Smooth muscle cell of the brain vasculature (primary cell): ENCODE measurements around the gene STX7.

Experiments used
- DNase-seq: peaks from one replicate; pipeline ENCODE4 v3.0.0-alpha.2; 2012; ENCODE audit warnings: low read depth, low spot score

The STX7 gene

GRCh38 chr6:132414322-132414721 is 98.6 kb downstream of the STX7 start:
- DNase-seq, result no peak

GRCh38 chr6:132413499-132413802 is 99.5 kb downstream of the STX7 start:
- no peak for DNase-seq

DNA sequence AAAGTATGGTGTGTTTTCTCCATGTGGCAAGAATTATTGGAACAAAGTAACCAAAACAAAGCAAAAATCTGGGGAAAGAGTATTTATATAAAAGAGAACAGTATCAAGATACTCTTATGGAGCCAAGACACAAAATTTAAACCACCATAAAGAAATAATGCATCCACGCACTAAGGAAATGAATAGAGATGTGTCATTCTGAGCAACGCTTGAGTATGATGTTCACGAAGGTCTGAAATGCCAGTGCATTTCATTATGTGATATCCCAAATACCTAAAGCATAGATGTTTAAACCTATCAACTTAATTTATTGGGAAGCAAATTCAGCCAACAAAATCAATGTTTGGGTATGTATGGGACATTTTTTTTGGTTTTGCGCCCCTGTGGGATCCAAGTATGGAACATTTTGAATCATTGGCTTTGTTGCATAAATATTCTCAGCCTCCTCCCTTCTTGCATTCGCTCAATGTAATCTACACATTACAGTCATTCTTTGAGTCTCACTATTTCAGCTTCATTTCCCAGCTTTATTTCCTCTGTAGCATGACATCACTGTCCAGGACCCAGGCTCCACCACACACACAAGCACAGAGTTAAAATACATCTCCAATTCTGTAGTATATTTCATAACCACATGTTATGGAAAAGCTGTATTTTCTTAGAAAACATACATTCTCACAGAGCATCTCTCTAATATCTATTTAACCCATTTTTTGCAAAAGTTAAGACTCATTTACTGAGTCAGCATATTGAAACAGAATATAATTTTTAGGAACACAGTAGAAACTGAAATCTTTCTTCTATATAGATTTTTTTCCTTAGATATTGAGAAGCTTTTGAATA is 100.0 kb downstream of the STX7 start:
- no peak for DNase-seq

GRCh38 chr6:132411296-132411695 is 101.6 kb downstream of the STX7 start:
- DNase-seq, result no peak

DNA sequence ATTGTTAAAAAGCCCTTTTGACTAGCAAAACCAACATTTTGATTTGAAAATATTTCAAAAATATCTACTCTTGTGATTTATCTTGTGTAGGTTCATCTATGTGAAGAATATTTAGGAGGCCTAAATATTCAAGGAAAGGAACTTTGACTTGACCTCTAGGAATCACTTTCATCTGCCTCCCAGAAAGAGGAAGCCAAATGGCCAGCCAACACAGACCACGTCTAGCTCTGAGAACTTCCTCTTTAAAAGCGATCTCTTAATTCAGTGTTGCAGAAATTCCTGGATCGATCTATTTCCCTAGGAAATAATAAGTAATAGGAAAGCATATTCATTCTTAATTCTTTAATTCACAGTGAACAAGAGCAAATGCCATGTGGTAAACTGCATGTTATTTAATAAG is 102.1 kb downstream of the STX7 start:
- DNase-seq, result no peak

DNA sequence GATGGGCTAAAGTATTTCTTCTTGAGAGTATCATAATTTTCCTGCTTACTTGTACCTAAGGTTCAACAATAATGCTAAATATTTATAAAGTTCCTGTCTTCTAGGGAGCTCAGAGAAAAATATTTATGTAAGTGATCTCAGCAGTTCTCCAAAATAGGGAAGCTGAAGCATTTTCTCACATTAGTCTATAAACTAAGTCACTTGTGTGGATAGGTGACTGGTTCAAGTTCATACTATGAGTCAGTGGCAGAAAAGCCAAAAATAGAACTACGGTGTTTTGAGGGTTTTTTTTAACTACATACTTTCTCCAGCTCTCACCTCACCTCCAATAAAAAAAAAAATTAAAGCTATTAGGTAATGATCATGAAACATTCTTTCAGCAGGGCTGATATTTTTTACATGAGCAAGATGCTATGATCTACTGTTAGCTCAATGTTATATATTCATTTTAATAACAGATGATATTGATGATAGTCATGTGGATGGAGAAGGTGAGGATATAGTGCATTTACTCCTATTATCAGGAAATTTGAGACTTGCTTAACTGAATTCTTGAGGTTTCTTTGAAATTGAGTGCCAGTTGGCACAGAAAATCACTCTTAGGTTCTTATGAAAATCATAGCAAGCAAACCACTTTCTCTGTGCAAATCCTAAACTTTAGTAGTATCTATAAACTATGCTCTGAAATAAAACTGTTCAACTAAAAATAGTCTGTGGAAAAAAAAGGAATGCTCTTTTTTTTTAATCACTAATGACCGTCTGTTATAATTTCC is 107.6 kb downstream of the STX7 start:
- no peak for DNase-seq

DNA sequence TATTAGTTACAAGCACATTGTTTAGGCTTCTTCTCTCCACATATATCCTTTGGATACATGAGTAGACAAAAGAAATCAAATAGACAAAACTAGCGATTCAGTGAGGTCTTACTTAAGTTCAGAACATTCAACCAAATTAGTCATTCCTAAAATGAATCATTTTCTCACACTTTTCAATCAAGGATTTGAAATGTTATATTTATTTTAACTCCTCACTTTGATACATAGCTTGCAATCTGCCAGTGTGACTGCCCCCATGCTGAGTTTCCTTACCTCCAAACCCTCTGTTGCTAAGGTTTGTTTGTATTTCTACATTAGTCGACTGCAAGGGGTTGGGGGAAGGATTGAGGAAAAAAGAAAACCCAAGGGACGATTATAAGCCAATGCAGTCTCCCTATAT is 108.2 kb downstream of the STX7 start:
- DNase-seq, result peak; percentile 21

GRCh38 chr6:132404330-132404729 is 108.6 kb downstream of the STX7 start:
- DNase-seq, result no peak

GRCh38 chr6:132401618-132402285 is 111.2 kb downstream of the STX7 start:
- no peak for DNase-seq

DNA sequence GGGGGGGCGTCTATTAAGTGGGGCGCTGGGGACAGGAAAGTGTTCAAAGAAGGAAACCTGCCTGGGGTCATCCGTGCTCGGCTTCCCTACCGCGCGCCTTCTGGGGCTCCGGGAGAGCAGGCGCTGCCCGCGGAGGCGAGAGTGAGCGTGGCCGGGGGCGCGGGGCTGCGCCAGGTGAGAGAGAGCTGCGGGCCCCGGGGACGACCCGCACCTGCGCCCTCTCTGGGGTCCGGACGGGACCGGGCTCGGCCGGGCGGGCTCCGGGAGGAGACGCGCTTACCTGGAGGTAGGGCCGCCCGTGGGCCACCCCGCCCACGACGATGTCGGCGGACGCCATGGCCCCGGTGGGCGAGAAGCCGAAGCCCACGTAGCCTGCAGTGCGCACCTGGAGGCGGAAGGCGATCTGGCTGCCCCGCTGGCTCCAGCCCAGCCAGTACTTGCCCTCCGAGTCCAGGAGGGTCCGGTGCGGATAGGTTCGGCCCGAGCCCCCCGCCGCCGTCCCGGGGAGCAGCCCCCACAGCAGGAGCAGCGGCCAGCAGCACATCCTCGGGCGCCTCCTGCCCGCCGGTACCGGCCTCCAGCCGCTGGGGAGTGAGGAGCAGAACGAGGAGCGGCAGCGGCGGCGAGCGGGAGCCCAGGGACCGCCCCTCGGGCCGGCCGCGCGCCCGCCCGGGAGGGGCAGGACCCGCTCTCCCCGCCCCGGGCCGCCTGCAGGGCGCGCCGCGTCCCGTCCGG is 111.9 kb downstream of the STX7 start, which contains the start of gene MOXD1:
MOXD1 (minus strand) TSS at position 593 of the 735 bp plus-strand sequence; CDS start at position 544, 49 bp downstream.
- DNase-seq, result no peak

GRCh38 chr6:132400555-132400882 is 112.4 kb downstream of the STX7 start:
- DNase-seq, result no peak

DNA sequence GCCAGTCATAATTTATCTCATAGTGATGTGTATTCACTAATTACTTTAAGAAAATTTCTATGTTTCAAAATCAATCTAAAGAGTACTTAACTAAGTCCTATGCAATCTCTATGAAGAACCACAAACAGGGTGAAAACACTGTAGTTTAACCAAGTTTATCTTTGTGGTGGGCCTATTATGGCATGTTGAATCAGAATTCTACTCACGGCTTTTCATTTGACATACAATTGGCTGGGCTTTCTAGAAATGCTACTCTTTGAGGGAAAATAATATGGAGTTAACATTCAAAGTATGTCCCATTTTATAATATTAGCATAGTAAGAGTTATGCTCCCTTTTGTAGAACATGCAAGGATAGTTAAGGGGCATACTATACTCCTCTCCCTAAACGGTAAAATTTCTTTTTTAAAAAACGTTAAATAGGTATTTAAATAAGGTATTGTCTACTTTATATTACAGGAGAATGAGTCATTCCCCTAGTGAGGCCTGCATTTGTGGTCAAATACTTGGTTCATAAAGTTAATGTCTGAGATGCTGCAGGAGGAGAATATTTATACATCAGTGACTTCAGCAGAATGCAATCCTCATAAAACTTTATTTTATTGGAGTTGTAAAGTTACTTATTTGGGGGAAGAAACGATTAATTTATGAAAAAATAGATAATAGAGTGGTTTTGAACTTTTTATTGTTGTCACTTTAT is 113.4 kb downstream of the STX7 start:
- no peak for DNase-seq
